Measurements from ENCODE around the gene OR51E1.
A peak's percentile ranks its signal among the peaks of the same experiment; 100 is the strongest.

The OR51E1 gene

GRCh38 chr11:4607096-4607495, 36.7 kb upstream of the OR51E1 start:
- H3K4me3 ChIP-seq (replicated peaks; ENCODE audit: insufficient read depth, low read length): peak overlapping the region; percentile 86
- H3K27ac ChIP-seq (replicated peaks): no peak overlapping the region
- no peak for TF ChIP-seq SPI1 (IDR thresholded peaks at IDR 0.05; ENCODE audit: borderline replicate concordance, low read depth)
- no peak for TF ChIP-seq GABPA (IDR thresholded peaks at IDR 0.05; ENCODE audit: low read depth)
- TF ChIP-seq POLR2AphosphoS5 (IDR thresholded peaks at IDR 0.05; ENCODE audit: low read depth): no peak
- TF ChIP-seq REST (IDR thresholded peaks at IDR 0.05; ENCODE audit: insufficient replicate concordance, low read depth): no peak
- no peak for TF ChIP-seq CTCF (IDR thresholded peaks at IDR 0.05; ENCODE audit: insufficient read depth, low read length)
- no peaks in the 10 kb centered on the region for H3K27me3 ChIP-seq (ENCODE audit: insufficient read depth, poor library complexity, severe bottlenecking)
- DNase-seq (ENCODE audit: low read depth in 1 of 2, low spot score in 1 of 2): no peak

- Histone ChIP-seq H3K4me3 (replicated peaks; ENCODE audit: insufficient read depth, low read length) (peak within 1 kb of the TSS; percentile 86), H3K27me3 (ENCODE audit: insufficient read depth, poor library complexity, severe bottlenecking) (no peaks in the 10 kb centered on the region), H3K27ac (replicated peaks) (peak within 1 kb of the TSS; percentile 70)
- DNase-seq (ENCODE audit: low read depth in 1 of 2, low spot score in 1 of 2): peak; percentile 63 to 97
- TF ChIP-seq REST (IDR thresholded peaks at IDR 0.05; ENCODE audit: insufficient replicate concordance, low read depth) (no peak), POLR2AphosphoS5 (IDR thresholded peaks at IDR 0.05; ENCODE audit: low read depth) (peak; percentile 43; the same call in 1 of the 2 replicates)
These were observed 35.8 kb upstream of the OR51E1 start, which contains the start of gene TRIM68 for GRCh38 chr11:4607781-4608666. Gene TRIM68, minus strand, starts transcription at chr11:4608231. Its CDS starts 2,727 bp downstream, at chr11:4605504.

GRCh38 chr11:4610258-4610935, 33.4 kb upstream of the OR51E1 start:
- peak in 1 of 2 experiments; percentile 5 for DNase-seq (ENCODE audit: low read depth in 1 of 2, low spot score in 1 of 2)
- H3K27ac ChIP-seq (replicated peaks): no peak overlapping the region
- H3K4me3 ChIP-seq (replicated peaks; ENCODE audit: insufficient read depth, low read length): 0 out of 2 replicates have a peak overlapping the region, but pooled peaks have one; percentile 2
- TF ChIP-seq REST (IDR thresholded peaks at IDR 0.05; ENCODE audit: insufficient replicate concordance, low read depth): no peak
- no peak for TF ChIP-seq POLR2AphosphoS5 (IDR thresholded peaks at IDR 0.05; ENCODE audit: low read depth)
- peak; percentile 50; the same call in 1 of the 2 replicates for TF ChIP-seq SPI1 (IDR thresholded peaks at IDR 0.05; ENCODE audit: borderline replicate concordance, low read depth)
- no peak for TF ChIP-seq CTCF (IDR thresholded peaks at IDR 0.05; ENCODE audit: insufficient read depth, low read length)
- TF ChIP-seq GABPA (IDR thresholded peaks at IDR 0.05; ENCODE audit: low read depth): no peak
- no peaks in the 10 kb centered on the region for H3K27me3 ChIP-seq (ENCODE audit: insufficient read depth, poor library complexity, severe bottlenecking)
